ENCODE data around the gene TMEM62. TPM values are rescaled to one million over a fixed set of nuclear protein-coding genes. Genes with fewer than 3 reads are reported as not detected.

TMEM62 gene
- total and polyA plus RNA-seq, 4 donors: 4.5 to 14.0 (median 10.6) TPM

- DNase-seq (ENCODE audit: low spot score): no peak
- no peaks in the 10 kb centered on the region for H3K9me3 ChIP-seq (ENCODE audit: control insufficient read depth in 4 of 4, low read length in 3 of 4)
- H3K9ac ChIP-seq (ENCODE audit: low read depth in 1 of 2, low read length in 2 of 2): no peak overlapping the region
- TF ChIP-seq FOXA1 (IDR thresholded peaks at IDR 0.05): no peak
- no peak for TF ChIP-seq ZBTB33 (IDR thresholded peaks at IDR 0.05)
- TF ChIP-seq TAF1 (conservative IDR thresholded peaks at IDR 0.05): no peak
- no peak for TF ChIP-seq YY1 (IDR thresholded peaks at IDR 0.05)
- no peak for TF ChIP-seq FOXA2 (IDR thresholded peaks at IDR 0.05)
- TF ChIP-seq NR2F2 (IDR thresholded peaks at IDR 0.05): no peak
- TF ChIP-seq MAX (IDR thresholded peaks at IDR 0.05): no peak
- TF ChIP-seq SP1 (IDR thresholded peaks at IDR 0.05): no peak
- no peak overlapping the region for H3K4me3 ChIP-seq (ENCODE audit: low read depth in 1 of 3, low read length in 3 of 3)
- H3K4me1 ChIP-seq (ENCODE audit: control insufficient read depth in 4 of 4, insufficient read depth in 4 of 4, low read length in 3 of 4): no peaks in the 10 kb centered on the region
- H3K36me3 ChIP-seq (ENCODE audit: control insufficient read depth in 4 of 4, insufficient read depth in 3 of 4, low read depth in 1 of 4, low read length in 3 of 4): peaks cover 3 to 46% (median 23%) of the 10 kb centered on the region in 4 donors
- H3K27me3 ChIP-seq (ENCODE audit: control insufficient read depth in 4 of 4, insufficient read depth in 4 of 4, low read length in 3 of 4): no peaks in the 10 kb centered on the region
- H3K27ac ChIP-seq (ENCODE audit: low read depth in 1 of 2, low read length in 2 of 2): no peak overlapping the region
- 96% methylated on average over 5 of the region's 5 CpGs for WGBS
Measured at GRCh38 chr15:43150191-43150929, 17.0 kb downstream of the TMEM62 start.

GRCh38 chr15:43151688-43152087 lies 18.3 kb downstream of the TMEM62 start:
- H3K9ac ChIP-seq (ENCODE audit: low read depth in 1 of 2, low read length in 2 of 2): no peak overlapping the region
- H3K27me3 ChIP-seq (ENCODE audit: control insufficient read depth in 4 of 4, insufficient read depth in 4 of 4, low read length in 3 of 4): no peaks in the 10 kb centered on the region
- no peak overlapping the region for H3K27ac ChIP-seq (ENCODE audit: low read depth in 1 of 2, low read length in 2 of 2)
- DNase-seq (ENCODE audit: low spot score): no peak
- no peak for TF ChIP-seq EGR1 (IDR thresholded peaks at IDR 0.05; ENCODE audit: low read depth in 2 of 2)
- no peak for TF ChIP-seq FOXA1 (IDR thresholded peaks at IDR 0.05)
- TF ChIP-seq FOXA2 (IDR thresholded peaks at IDR 0.05): no peak
- no peak for TF ChIP-seq ATF3 (IDR thresholded peaks at IDR 0.05)
- TF ChIP-seq NR2F2 (IDR thresholded peaks at IDR 0.05): no peak
- TF ChIP-seq YY1 (IDR thresholded peaks at IDR 0.05): no peak
- no peak for TF ChIP-seq ZBTB33 (IDR thresholded peaks at IDR 0.05)
- no peak for TF ChIP-seq HNF4G (IDR thresholded peaks at IDR 0.05)
- no peak for TF ChIP-seq RAD21 (IDR thresholded peaks at IDR 0.05)
- TF ChIP-seq GABPA (IDR thresholded peaks at IDR 0.05 in 1 of 2, conservative IDR thresholded peaks at IDR 0.05 in 1 of 2): no peak
- TF ChIP-seq RXRA (IDR thresholded peaks at IDR 0.05): no peak
- TF ChIP-seq JUND (IDR thresholded peaks at IDR 0.05): no peak
- H3K9me3 ChIP-seq (ENCODE audit: control insufficient read depth in 4 of 4, low read length in 3 of 4): no peaks in the 10 kb centered on the region
- H3K36me3 ChIP-seq (ENCODE audit: control insufficient read depth in 4 of 4, insufficient read depth in 3 of 4, low read depth in 1 of 4, low read length in 3 of 4): peaks cover 3 to 47% (median 27%) of the 10 kb centered on the region in 4 donors
- H3K4me1 ChIP-seq (ENCODE audit: control insufficient read depth in 4 of 4, insufficient read depth in 4 of 4, low read length in 3 of 4): no peaks in the 10 kb centered on the region
- WGBS: 90% methylated on average over 2 of the region's 2 CpGs
- no peak overlapping the region for H3K4me3 ChIP-seq (ENCODE audit: low read depth in 1 of 3, low read length in 3 of 3)

Measured in liver (tissue), 9 donors.